Nephron (organoid): ENCODE results near the gene MLLT10.

Source experiments
- H3K27ac Mint-ChIP-seq, 3 experiments: 2 replicates each; pipeline ENCODE4 v1.8.0; 2020; ENCODE audit warnings: mixed read lengths in 3 of 3, mild to moderate bottlenecking in 2 of 3, moderate library complexity in 1 of 3
- H3K27me3 Mint-ChIP-seq: 2 replicates; pipeline ENCODE4 v1.8.0; 2021; ENCODE audit warnings: low read depth, mild to moderate bottlenecking, moderate library complexity, mixed read lengths
- H3K36me3 Mint-ChIP-seq: 2 replicates; pipeline ENCODE4 v1.8.0; 2020; ENCODE audit warnings: low read depth, mixed read lengths
- H3K4me1 Mint-ChIP-seq: 2 replicates; pipeline ENCODE4 v1.8.0; 2020; ENCODE audit warnings: mixed read lengths
- H3K4me3 Mint-ChIP-seq, 3 experiments: 2 replicates each; pipeline ENCODE4 v1.8.0; 2020; ENCODE audit warnings: mild to moderate bottlenecking in 3 of 3, mixed read lengths in 3 of 3, moderate library complexity in 2 of 3
- H3K9me3 Mint-ChIP-seq: 2 replicates; pipeline ENCODE4 v1.8.0; 2020; ENCODE audit warnings: mixed read lengths
- CTCF ChIP-seq, 3 experiments: fragments of 200-600 bp; sonication (generic); IDR thresholded peaks; one replicate each; pipeline ENCODE4 v1.5.0; 2021; ENCODE audit warnings: antibody characterized with exemption in 3 of 3; ENCODE audit not compliant: unreplicated experiment in 3 of 3

Gene MLLT10

DNA sequence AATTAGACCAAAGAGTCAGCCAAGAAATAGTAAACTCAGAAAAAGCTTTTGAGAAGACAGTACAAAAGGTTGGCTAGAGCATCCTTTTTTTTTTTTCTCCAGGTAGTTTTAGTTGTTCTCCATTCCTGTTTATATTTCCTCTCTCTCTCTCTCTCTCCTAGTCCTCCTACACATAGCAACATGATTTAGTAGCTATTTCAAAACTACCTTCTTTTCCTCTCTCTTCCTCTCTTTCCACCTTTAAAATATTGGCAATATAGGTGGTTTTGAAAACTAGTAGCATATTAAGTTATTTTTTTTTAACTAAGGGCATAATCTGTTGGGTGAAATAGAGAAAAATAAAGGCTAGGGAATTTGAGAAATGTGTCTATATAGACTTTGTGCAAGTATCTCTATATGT, 13.5 kb upstream of the MLLT10 start:
- H3K36me3 Mint-ChIP-seq = peaks cover 6% of the 10 kb centered on the region
- no peak for TF ChIP-seq CTCF (IDR thresholded peaks at IDR 0.05; ENCODE audit: unreplicated experiment in 3 of 3)
- H3K9me3 Mint-ChIP-seq = no peaks in the 10 kb centered on the region
- H3K27me3 Mint-ChIP-seq = peaks cover 4% of the 10 kb centered on the region
- peaks cover 62% of the 10 kb centered on the region for H3K4me1 Mint-ChIP-seq
- H3K4me3 Mint-ChIP-seq = peak overlapping the region; percentile 93 to 95 (median 94)
- H3K27ac Mint-ChIP-seq = peak overlapping the region; percentile 96 to 99 (median 99)

- Mint-ChIP-seq H3K4me1 (peaks cover 62% of the 10 kb centered on the region), H3K9me3 (no peaks in the 10 kb centered on the region), H3K36me3 (peaks cover 2% of the 10 kb centered on the region), H3K27me3 (peaks cover 3% of the 10 kb centered on the region), H3K4me3 (peak overlapping the region; percentile 93 to 95 (median 94)), H3K27ac (peak overlapping the region; percentile 96 to 99 (median 99))
- no peak for TF ChIP-seq CTCF (IDR thresholded peaks at IDR 0.05; ENCODE audit: unreplicated experiment in 3 of 3)
These were observed 13.1 kb upstream of the MLLT10 start for GRCh38 chr10:21520949-21521348.

DNA sequence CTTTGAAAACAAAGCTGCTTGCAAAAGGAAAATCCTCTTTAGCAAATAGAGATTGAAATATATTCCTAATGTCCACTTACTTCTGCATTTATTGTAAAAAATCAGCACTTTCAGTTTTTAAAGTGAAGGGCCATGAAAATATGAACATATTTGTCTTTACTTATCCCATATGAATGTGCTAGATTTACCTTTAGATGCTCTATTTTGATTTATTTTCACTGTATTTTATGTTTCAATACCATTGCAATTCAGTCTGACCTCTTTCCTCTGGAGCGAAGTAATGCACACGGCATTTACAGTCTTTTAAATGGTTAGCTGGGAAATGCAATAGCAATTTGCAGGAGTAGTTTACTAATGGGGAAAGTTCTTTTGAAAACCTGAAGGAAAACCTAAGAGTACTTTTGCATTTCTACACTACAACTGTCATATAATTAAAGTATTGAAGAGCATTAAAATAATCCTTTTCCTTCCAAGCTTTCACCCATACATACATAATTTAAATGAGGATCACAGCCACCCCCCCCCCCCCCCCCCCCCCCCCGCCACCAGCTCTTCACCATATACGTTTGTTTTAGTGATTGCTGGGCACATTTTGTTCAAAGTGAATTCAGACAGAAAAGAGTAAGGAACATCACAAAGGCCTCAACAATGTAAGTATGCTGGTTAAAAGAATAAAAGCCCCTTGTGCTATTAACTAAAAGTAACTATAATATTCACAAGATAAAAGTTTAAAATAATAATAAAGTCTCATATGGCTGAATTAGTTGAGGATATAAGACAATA, 12.1 kb upstream of the MLLT10 start:
- Mint-ChIP-seq H3K4me3 (peak overlapping the region; percentile 57 to 75 (median 58)), H3K36me3 (no peaks in the 10 kb centered on the region), H3K27me3 (no peaks in the 10 kb centered on the region), H3K4me1 (peaks cover 62% of the 10 kb centered on the region), H3K9me3 (no peaks in the 10 kb centered on the region), H3K27ac (peak overlapping the region; percentile 96 to 99 (median 99))
- TF ChIP-seq CTCF (IDR thresholded peaks at IDR 0.05; ENCODE audit: unreplicated experiment in 3 of 3) = no peak

DNA sequence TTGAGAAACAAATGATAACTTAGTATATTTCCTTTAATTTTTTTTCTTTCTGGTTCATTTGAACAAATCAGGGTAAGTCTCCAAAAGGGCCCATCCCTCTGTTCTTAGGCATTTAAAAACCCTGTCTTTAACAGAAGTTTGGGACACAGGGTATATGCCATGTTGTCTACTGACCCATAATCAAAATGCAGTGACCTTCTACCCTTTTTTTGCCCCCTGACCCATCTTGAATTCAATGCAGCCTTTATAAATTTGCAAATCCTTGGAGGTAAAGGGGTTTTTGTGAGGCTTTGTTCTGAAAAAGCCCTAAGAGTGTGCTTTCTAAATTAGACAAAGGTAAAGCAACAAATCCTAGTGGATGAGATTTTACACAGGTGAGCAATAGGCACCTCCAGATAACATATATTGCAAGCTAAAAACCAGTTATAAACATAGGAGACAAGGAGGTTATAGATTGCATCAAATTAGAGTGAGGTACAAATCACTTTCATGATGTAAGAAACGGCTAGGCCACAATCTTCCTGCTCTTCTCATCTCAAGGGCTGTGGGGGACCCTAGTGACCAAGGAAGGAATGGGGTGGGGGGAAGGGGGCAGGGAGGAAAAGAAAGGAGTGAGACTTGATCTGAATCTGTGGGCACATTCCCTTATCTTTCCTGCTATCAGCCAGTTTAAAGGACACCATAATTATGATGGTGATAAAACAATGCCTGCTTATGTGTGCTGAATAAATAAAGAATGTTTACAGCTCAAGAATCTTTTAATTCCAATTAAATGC, 11.2 kb upstream of the MLLT10 start:
- H3K4me1 Mint-ChIP-seq = peaks cover 67% of the 10 kb centered on the region
- H3K4me3 Mint-ChIP-seq = peak overlapping the region; percentile 77 to 88 (median 82)
- peak overlapping the region; percentile 99 for H3K27ac Mint-ChIP-seq
- no peaks in the 10 kb centered on the region for H3K27me3 Mint-ChIP-seq
- no peak for TF ChIP-seq CTCF (IDR thresholded peaks at IDR 0.05; ENCODE audit: unreplicated experiment in 3 of 3)
- no peaks in the 10 kb centered on the region for H3K9me3 Mint-ChIP-seq
- no peaks in the 10 kb centered on the region for H3K36me3 Mint-ChIP-seq

DNA sequence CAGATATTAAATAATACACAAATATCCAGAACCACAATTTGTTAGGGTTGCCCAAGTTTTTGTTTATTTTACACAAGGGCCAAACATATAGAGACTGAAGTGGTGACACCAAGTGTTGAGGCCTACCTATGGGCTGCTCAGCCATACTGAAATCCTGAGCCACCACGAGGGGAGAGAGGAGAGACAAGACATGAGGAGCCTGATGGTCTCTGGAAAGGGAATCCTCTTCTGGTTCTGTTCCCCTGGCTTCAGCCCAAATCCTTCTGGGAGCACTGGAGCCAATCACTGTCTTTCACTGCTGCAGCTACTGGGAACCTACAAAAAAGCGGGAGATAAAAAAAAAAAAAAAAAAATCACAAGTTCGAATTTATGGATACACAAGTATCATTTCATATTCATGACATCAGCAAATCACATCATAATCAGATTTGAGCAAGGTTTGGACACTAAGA, 10.4 kb upstream of the MLLT10 start:
- H3K9me3 Mint-ChIP-seq = no peaks in the 10 kb centered on the region
- H3K27ac Mint-ChIP-seq = peak overlapping the region; percentile 99
- peak overlapping the region; percentile 77 to 88 (median 82) for H3K4me3 Mint-ChIP-seq
- no peak for TF ChIP-seq CTCF (IDR thresholded peaks at IDR 0.05; ENCODE audit: unreplicated experiment in 3 of 3)
- peaks cover 5% of the 10 kb centered on the region for H3K27me3 Mint-ChIP-seq
- H3K36me3 Mint-ChIP-seq = no peaks in the 10 kb centered on the region
- peaks cover 71% of the 10 kb centered on the region for H3K4me1 Mint-ChIP-seq
